Endodermal cell (in vitro differentiated cells): ENCODE results near the gene EGFL8. TPM values are rescaled to one million over a fixed set of nuclear protein-coding genes. Genes with fewer than 3 reads are reported as not detected.

Experiments used
- DNase-seq: peaks from one replicate; pipeline ENCODE4 v3.0.0-alpha.2; 2017
- H3K27ac ChIP-seq: 2 replicates; pipeline ENCODE4 v1.5.1; 2013; ENCODE audit warnings: mild to moderate bottlenecking, low read depth, low read length, moderate library complexity
- H3K27me3 ChIP-seq: 2 replicates; pipeline ENCODE4 v1.6.1; 2013; ENCODE audit warnings: mild to moderate bottlenecking, low read length, moderate library complexity; ENCODE audit not compliant: insufficient read depth, control insufficient read depth, poor library complexity, severe bottlenecking
- H3K36me3 ChIP-seq: 2 replicates; pipeline ENCODE4 v1.7.0; 2013; ENCODE audit warnings: mild to moderate bottlenecking, low read length, moderate library complexity; ENCODE audit not compliant: control insufficient read depth, insufficient read depth
- H3K4me1 ChIP-seq: one replicate; pipeline ENCODE4 v1.7.0; 2013; ENCODE audit warnings: low read length; ENCODE audit not compliant: control insufficient read depth, insufficient read depth
- H3K4me3 ChIP-seq: 2 replicates; pipeline ENCODE4 v1.5.1; 2013; ENCODE audit warnings: mild to moderate bottlenecking, low read length, moderate library complexity
- H3K9ac ChIP-seq: 2 replicates; pipeline ENCODE4 v1.6.1; 2013; ENCODE audit warnings: mild to moderate bottlenecking, low read length, moderate library complexity; ENCODE audit not compliant: poor library complexity, severe bottlenecking; ENCODE audit errors: extremely low read depth
- H3K9me3 ChIP-seq: 2 replicates; pipeline ENCODE4 v1.6.1; 2013; ENCODE audit warnings: mild to moderate bottlenecking, low read length, moderate library complexity; ENCODE audit not compliant: control insufficient read depth
- H3K27ac Mint-ChIP-seq: 2 replicates; pipeline ENCODE4 v1.8.0; 2020; ENCODE audit warnings: mixed read lengths
- H3K27me3 Mint-ChIP-seq: 2 replicates; pipeline ENCODE4 v1.8.0; 2021; ENCODE audit warnings: mild to moderate bottlenecking, mixed read lengths; ENCODE audit not compliant: insufficient read depth
- H3K36me3 Mint-ChIP-seq: 2 replicates; pipeline ENCODE4 v1.8.0; 2020; ENCODE audit warnings: low read depth, mixed read lengths
- H3K4me1 Mint-ChIP-seq: 2 replicates; pipeline ENCODE4 v1.8.0; 2020; ENCODE audit warnings: mixed read lengths
- H3K4me3 Mint-ChIP-seq: 2 replicates; pipeline ENCODE4 v1.8.0; 2020; ENCODE audit warnings: mild to moderate bottlenecking, moderate library complexity, mixed read lengths
- H3K9me3 Mint-ChIP-seq: 2 replicates; pipeline ENCODE4 v1.8.0; 2020; ENCODE audit warnings: mild to moderate bottlenecking, mixed read lengths
- WGBS, 2 experiments: methylation state at CpG; one replicate each; pipeline versions ENCODE4 v1.1.5 to v1.1.7; 2013; ENCODE audit warnings: missing lambda C conversion rate in 2 of 2, mixed read lengths in 1 of 2; ENCODE audit not compliant: insufficient coverage in 1 of 2, insufficient read length in 1 of 2; 5-methylcytosine and 5-hydroxymethylcytosine counted together
- total RNA-seq, 2 donors: library from RNA; stranded (reverse); fragmentation: NEBNext Ultra II Directional in 1 of 2; extraction: Animal tissue kit (Norgen Biotek cat#: 25700) in 1 of 2; gene quantifications; 2 replicates in 1 of 2; 3 replicates in 1 of 2; pipeline ENCODE4 v1.2.1, GENCODE V29; 2021
- TF ChIP-seq, protein P1 (sequence below): fragments of 200-600 bp; sonication (generic); conservative IDR thresholded peaks from 2 replicates; pipeline ENCODE4 v1.5.0; 2021; ENCODE audit warnings: antibody characterized with exemption, mild to moderate bottlenecking

EGFL8 gene
- total RNA-seq, 2 donors from 2014 or later: 27.9 to 39.6 TPM

- no peaks in the 10 kb centered on the region for H3K4me1 ChIP-seq
- H3K9me3 ChIP-seq: no peaks in the 10 kb centered on the region
- WGBS, 2 experiments: 57 to 86% methylated on average over 5 to 9 of the region's 9 CpGs
- peak overlapping the region; percentile 38 for H3K27ac ChIP-seq
- Mint-ChIP-seq H3K36me3 (no peaks in the 10 kb centered on the region), H3K4me3 (no peak overlapping the region), H3K9me3 (peaks cover 3% of the 10 kb centered on the region), H3K27me3 (peaks cover 40% of the 10 kb centered on the region), H3K27ac (no peak overlapping the region), H3K4me1 (no peaks in the 10 kb centered on the region)
- no peak overlapping the region for H3K9ac ChIP-seq
- TF ChIP-seq, protein P1, sequence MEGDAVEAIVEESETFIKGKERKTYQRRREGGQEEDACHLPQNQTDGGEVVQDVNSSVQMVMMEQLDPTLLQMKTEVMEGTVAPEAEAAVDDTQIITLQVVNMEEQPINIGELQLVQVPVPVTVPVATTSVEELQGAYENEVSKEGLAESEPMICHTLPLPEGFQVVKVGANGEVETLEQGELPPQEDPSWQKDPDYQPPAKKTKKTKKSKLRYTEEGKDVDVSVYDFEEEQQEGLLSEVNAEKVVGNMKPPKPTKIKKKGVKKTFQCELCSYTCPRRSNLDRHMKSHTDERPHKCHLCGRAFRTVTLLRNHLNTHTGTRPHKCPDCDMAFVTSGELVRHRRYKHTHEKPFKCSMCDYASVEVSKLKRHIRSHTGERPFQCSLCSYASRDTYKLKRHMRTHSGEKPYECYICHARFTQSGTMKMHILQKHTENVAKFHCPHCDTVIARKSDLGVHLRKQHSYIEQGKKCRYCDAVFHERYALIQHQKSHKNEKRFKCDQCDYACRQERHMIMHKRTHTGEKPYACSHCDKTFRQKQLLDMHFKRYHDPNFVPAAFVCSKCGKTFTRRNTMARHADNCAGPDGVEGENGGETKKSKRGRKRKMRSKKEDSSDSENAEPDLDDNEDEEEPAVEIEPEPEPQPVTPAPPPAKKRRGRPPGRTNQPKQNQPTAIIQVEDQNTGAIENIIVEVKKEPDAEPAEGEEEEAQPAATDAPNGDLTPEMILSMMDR: no peak
- DNase-seq: no peak
- no peaks in the 10 kb centered on the region for H3K36me3 ChIP-seq
- H3K27me3 ChIP-seq: peaks cover 3% of the 10 kb centered on the region
- no peak overlapping the region for H3K4me3 ChIP-seq
Measured at GRCh38 chr6:32203426-32204267, 39.3 kb downstream of the EGFL8 start.

- no peak overlapping the region for H3K27ac Mint-ChIP-seq
- H3K27me3 ChIP-seq: peaks cover 3% of the 10 kb centered on the region
- TF ChIP-seq, protein P1: no peak
- no peaks in the 10 kb centered on the region for H3K36me3 Mint-ChIP-seq
- H3K36me3 ChIP-seq: no peaks in the 10 kb centered on the region
- H3K9me3 ChIP-seq: no peaks in the 10 kb centered on the region
- peaks cover 45% of the 10 kb centered on the region for H3K27me3 Mint-ChIP-seq
- DNase-seq: no peak
- H3K27ac ChIP-seq: no peak overlapping the region
- no peaks in the 10 kb centered on the region for H3K4me1 Mint-ChIP-seq
- WGBS, 2 experiments: 78 to 93% methylated on average over 3 of the region's 3 CpGs
- H3K4me3 Mint-ChIP-seq: no peak overlapping the region
- no peak overlapping the region for H3K4me3 ChIP-seq
- H3K9me3 Mint-ChIP-seq: peaks cover 3% of the 10 kb centered on the region
- no peak overlapping the region for H3K9ac ChIP-seq
- H3K4me1 ChIP-seq: no peaks in the 10 kb centered on the region
Measured at GRCh38 chr6:32204268-32204715, 39.9 kb downstream of the EGFL8 start.

GRCh38 chr6:32208996-32209395 lies 44.6 kb downstream of the EGFL8 start:
- Mint-ChIP-seq H3K9me3 (peaks cover 3% of the 10 kb centered on the region), H3K27ac (no peak overlapping the region), H3K4me3 (no peak overlapping the region), H3K4me1 (no peaks in the 10 kb centered on the region), H3K36me3 (no peaks in the 10 kb centered on the region), H3K27me3 (peaks cover 56% of the 10 kb centered on the region)
- H3K9me3 ChIP-seq: no peaks in the 10 kb centered on the region
- no peaks in the 10 kb centered on the region for H3K36me3 ChIP-seq
- no peak overlapping the region for H3K9ac ChIP-seq
- no peak overlapping the region for H3K27ac ChIP-seq
- 76 to 80% methylated on average over 1 of the region's 1 CpG for WGBS, 2 experiments
- H3K4me1 ChIP-seq: no peaks in the 10 kb centered on the region
- no peak for DNase-seq
- H3K27me3 ChIP-seq: peaks cover 3% of the 10 kb centered on the region
- no peak overlapping the region for H3K4me3 ChIP-seq
- TF ChIP-seq, protein P1: no peak
